PC-3 (cell line): ENCODE measurements around the gene ZDBF2. TPM values are rescaled to one million over a fixed set of nuclear protein-coding genes. Genes with fewer than 3 reads are reported as not detected.

Experiments used
- ATAC-seq: fragments of 200-7000 bp; cut with Tn5 transposase; 2 replicates; pipeline ENCODE4 v1.9.1; 2020; ENCODE audit warnings: mild to moderate bottlenecking, moderate library complexity
- BruUV-seq: library from RNA; stranded (reverse); fragments of 400-500 nt; replicated peaks from 2 replicates; lab custom pipeline; 2021; lab: Mats Ljungman, UMichigan
- CTCF ChIA-PET: fragments of 300-600 bp; sonication (Branson Sonifier 250); formaldehyde crosslinking; loops from one replicate; lab custom pipeline; 2022; ENCODE audit warnings: antibody characterized with exemption; lab: Charles Lee
- POLR2A ChIA-PET: fragments of 300-600 bp; sonication (Branson Sonifier 250); formaldehyde crosslinking; loops from one replicate; lab custom pipeline; 2022; ENCODE audit warnings: antibody characterized with exemption; ENCODE audit not compliant: unreplicated experiment; lab: Charles Lee
- DNase-seq: peaks from one replicate; pipeline ENCODE4 v3.0.0-alpha.2; 2015
- H2AFZ ChIP-seq: fragments of 300-600 bp; sonication (generic); 2 replicates; pipeline ENCODE4 v1.6.0; 2016; ENCODE audit warnings: antibody characterized with exemption, low read length
- H3F3A ChIP-seq: fragments of 300-600 bp; sonication (generic); one replicate; pipeline ENCODE4 v1.6.0; 2017; ENCODE audit warnings: antibody characterized with exemption, low read length, control low read depth, mild to moderate bottlenecking; ENCODE audit not compliant: unreplicated experiment
- H3K27ac ChIP-seq: fragments of 300-600 bp; sonication (generic); 2 replicates; pipeline ENCODE4 v1.5.1; 2016; ENCODE audit warnings: mild to moderate bottlenecking, low read length
- H3K27me3 ChIP-seq: fragments of 300-600 bp; sonication (generic); 2 replicates; pipeline ENCODE4 v1.6.1; 2016; ENCODE audit warnings: low read length, mixed read lengths
- H3K36me3 ChIP-seq: fragments of 300-600 bp; sonication (generic); 2 replicates; pipeline ENCODE4 v1.6.1; 2016; ENCODE audit warnings: low read depth, mixed run types, low read length, mixed read lengths
- H3K4me1 ChIP-seq: fragments of 300-600 bp; sonication (generic); 2 replicates; pipeline ENCODE4 v1.5.1; 2016; ENCODE audit warnings: low read length; ENCODE audit not compliant: insufficient read depth
- H3K4me2 ChIP-seq: fragments of 300-600 bp; sonication (generic); 2 replicates; pipeline ENCODE4 v1.6.0; 2016; ENCODE audit warnings: low read length
- H3K4me3 ChIP-seq: fragments of 300-600 bp; sonication (generic); 2 replicates; pipeline ENCODE4 v1.5.1; 2016; ENCODE audit warnings: mild to moderate bottlenecking, low read length, mixed read lengths
- H3K79me2 ChIP-seq: fragments of 300-600 bp; sonication (generic); 2 replicates; pipeline ENCODE4 v1.6.1; 2017; ENCODE audit warnings: low read length, mixed read lengths
- H3K9ac ChIP-seq: fragments of 300-600 bp; sonication (generic); 2 replicates; pipeline ENCODE4 v1.6.0; 2016; ENCODE audit warnings: mild to moderate bottlenecking, low read length
- H3K9me2 ChIP-seq: fragments of 300-600 bp; sonication (generic); replicated peaks from 2 replicates; pipeline ENCODE4 v1.6.1; 2016; ENCODE audit warnings: mixed run types, low read length, mixed read lengths
- H3K9me3 ChIP-seq: fragments of 300-600 bp; sonication (generic); 2 replicates; pipeline ENCODE4 v1.6.1; 2016; ENCODE audit warnings: low read length, mixed read lengths
- H4K20me1 ChIP-seq: fragments of 300-600 bp; sonication (generic); 2 replicates; pipeline ENCODE4 v1.6.1; 2016; ENCODE audit warnings: low read length, mixed read lengths
- EZH2 ChIP-seq: fragments of 300-600 bp; sonication (generic); IDR thresholded peaks from one replicate; pipeline ENCODE4 v1.6.1; 2017; ENCODE audit warnings: antibody characterized with exemption, mild to moderate bottlenecking, low read length; ENCODE audit not compliant: unreplicated experiment
- EZH2phosphoT487 ChIP-seq: fragments of 300-600 bp; sonication (generic); IDR thresholded peaks from 2 replicates; pipeline ENCODE4 v1.6.1; 2018; ENCODE audit warnings: mild to moderate bottlenecking, antibody characterized with exemption, low read length, borderline replicate concordance
- intact Hi-C: fragments of 100-400 bp; cut with micrococcal nuclease; formaldehyde crosslinking; loops from 2 replicates; pipeline ENCODE4 v1.9.0; 2023
- total RNA-seq: library from RNA; depleted of rRNA; stranded (reverse); fragments of >200 nt; gene quantifications from 2 replicates; pipeline ENCODE4 v1.2.3, GENCODE V29; 2014
- TF ChIP-seq, protein P1 (sequence below): fragments of 300-600 bp; sonication (generic); conservative IDR thresholded peaks from 2 replicates; pipeline ENCODE4 v1.5.1; 2017; ENCODE audit warnings: antibody characterized with exemption, low read depth, mild to moderate bottlenecking, low read length

Gene ZDBF2
- total RNA-seq, 1 experiment from 2014 or later = 4.2 TPM

DNA sequence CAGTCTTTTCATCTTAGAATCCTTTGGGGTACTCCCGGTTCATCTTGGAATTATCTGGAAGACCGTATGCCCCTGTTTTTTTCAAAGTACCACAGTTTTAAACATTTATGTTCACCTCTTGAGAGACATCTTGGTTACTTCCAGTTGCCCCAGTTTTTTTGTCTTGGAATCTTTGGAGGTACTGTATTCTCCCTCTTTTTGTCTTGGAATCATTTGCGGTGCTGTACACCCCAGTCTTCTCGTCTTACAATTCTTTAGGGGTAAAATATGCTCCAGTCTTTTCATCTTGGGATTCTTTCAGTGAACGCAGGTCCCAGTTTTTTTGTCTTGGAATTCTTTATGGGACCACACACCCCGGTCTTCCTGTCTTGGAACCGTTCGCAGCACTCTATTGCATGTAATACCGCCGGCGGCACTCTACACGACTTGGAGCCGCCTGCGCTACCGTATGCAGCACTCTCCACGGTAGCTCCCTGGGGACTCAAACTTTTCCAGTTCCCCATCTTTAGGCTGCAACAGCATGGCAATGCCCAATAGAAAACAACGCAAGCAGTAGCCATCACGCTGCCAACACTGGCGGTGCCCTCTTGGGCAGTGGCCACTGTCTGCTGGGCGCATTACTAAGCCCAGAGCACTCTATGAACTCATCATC lies 21.2 kb upstream of the ZDBF2 start:
- BruUV-seq = no TSS peak
- POLR2A ChIA-PET = no interaction called here

DNA sequence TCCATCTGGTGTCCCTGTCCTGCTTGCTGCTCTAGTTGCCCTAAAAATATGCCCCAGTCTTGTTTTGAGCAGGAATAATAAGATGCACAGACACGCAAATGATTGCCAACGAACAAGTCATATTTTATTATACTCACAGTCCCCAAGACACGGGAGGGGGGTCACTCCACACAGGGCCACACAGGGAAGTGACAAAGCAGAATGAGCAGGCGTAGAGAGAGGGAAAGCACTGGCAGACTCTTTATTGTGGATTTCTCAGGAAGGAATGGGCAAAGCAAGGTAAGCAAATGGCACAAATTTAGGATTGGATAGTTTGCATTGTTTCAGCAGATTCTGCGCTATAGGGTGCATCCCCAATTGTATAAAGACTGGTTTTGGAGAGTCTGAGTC lies 20.7 kb upstream of the ZDBF2 start:
- H3K9ac ChIP-seq = no peak overlapping the region
- no peaks in the 10 kb centered on the region for H3F3A ChIP-seq
- no TSS peak for BruUV-seq
- no peak overlapping the region for H3K4me2 ChIP-seq
- H3K79me2 ChIP-seq = no peaks in the 10 kb centered on the region
- DNase-seq (no peak), ATAC-seq (no peak)
- no peak overlapping the region for H3K4me3 ChIP-seq
- H3K9me3 ChIP-seq = no peaks in the 10 kb centered on the region
- intact Hi-C loops = no loop called here
- POLR2A ChIA-PET = no interaction called here
- no peaks in the 10 kb centered on the region for H3K9me2 ChIP-seq
- H3K4me1 ChIP-seq = no peaks in the 10 kb centered on the region
- H3K27me3 ChIP-seq = peaks cover 12% of the 10 kb centered on the region
- no peak overlapping the region for H3K27ac ChIP-seq
- H2AFZ ChIP-seq = no peak overlapping the region
- H3K36me3 ChIP-seq = no peaks in the 10 kb centered on the region
- TF ChIP-seq, protein P1, sequence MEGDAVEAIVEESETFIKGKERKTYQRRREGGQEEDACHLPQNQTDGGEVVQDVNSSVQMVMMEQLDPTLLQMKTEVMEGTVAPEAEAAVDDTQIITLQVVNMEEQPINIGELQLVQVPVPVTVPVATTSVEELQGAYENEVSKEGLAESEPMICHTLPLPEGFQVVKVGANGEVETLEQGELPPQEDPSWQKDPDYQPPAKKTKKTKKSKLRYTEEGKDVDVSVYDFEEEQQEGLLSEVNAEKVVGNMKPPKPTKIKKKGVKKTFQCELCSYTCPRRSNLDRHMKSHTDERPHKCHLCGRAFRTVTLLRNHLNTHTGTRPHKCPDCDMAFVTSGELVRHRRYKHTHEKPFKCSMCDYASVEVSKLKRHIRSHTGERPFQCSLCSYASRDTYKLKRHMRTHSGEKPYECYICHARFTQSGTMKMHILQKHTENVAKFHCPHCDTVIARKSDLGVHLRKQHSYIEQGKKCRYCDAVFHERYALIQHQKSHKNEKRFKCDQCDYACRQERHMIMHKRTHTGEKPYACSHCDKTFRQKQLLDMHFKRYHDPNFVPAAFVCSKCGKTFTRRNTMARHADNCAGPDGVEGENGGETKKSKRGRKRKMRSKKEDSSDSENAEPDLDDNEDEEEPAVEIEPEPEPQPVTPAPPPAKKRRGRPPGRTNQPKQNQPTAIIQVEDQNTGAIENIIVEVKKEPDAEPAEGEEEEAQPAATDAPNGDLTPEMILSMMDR = no peak
- TF ChIP-seq EZH2phosphoT487 (no peak), EZH2 (no peak)
- no peaks in the 10 kb centered on the region for H4K20me1 ChIP-seq
- CTCF ChIA-PET = no interaction called here

More for the DNA sequence above, 21.2 kb upstream of the ZDBF2 start:
- H3K9ac ChIP-seq = no peak overlapping the region
- no peaks in the 10 kb centered on the region for H3K36me3 ChIP-seq
- intact Hi-C loops = no loop called here
- ATAC-seq (no peak), DNase-seq (no peak)
- H3K9me3 ChIP-seq = no peaks in the 10 kb centered on the region
- TF ChIP-seq, protein P1 = no peak
- TF ChIP-seq EZH2 (no peak), EZH2phosphoT487 (no peak)
- H3K4me3 ChIP-seq = no peak overlapping the region
- no peak overlapping the region for H3K27ac ChIP-seq
- CTCF ChIA-PET = no interaction called here
- no peaks in the 10 kb centered on the region for H4K20me1 ChIP-seq
- H3K9me2 ChIP-seq = no peaks in the 10 kb centered on the region
- H3K4me2 ChIP-seq = no peak overlapping the region
- H2AFZ ChIP-seq = no peak overlapping the region
- no peaks in the 10 kb centered on the region for H3K4me1 ChIP-seq
- H3K79me2 ChIP-seq = no peaks in the 10 kb centered on the region
- H3K27me3 ChIP-seq = peaks cover 12% of the 10 kb centered on the region
- no peaks in the 10 kb centered on the region for H3F3A ChIP-seq

- Histone ChIP-seq H2AFZ (no peak overlapping the region), H3K36me3 (no peaks in the 10 kb centered on the region), H3K4me2 (no peak overlapping the region), H3K9me2 (no peaks in the 10 kb centered on the region), H3K4me1 (no peaks in the 10 kb centered on the region), H3K27me3 (peaks cover 20% of the 10 kb centered on the region), H3K9ac (no peak overlapping the region), H4K20me1 (no peaks in the 10 kb centered on the region), H3K9me3 (no peaks in the 10 kb centered on the region), H3K4me3 (no peak overlapping the region), H3K79me2 (no peaks in the 10 kb centered on the region), H3F3A (no peaks in the 10 kb centered on the region), H3K27ac (no peak overlapping the region)
- POLR2A ChIA-PET = no interaction called here
- intact Hi-C loops = no loop called here
- no peak for DNase-seq
- BruUV-seq = no TSS peak
- ATAC-seq = no peak
- TF ChIP-seq EZH2 = no peak
- TF ChIP-seq EZH2phosphoT487 = no peak
- TF ChIP-seq, protein P1 = no peak
- CTCF ChIA-PET = interaction anchor here (0.6 kb wide), 1 partner anchor 1995 kb away, joined by 3 read pairs; no protein-coding TSS in a partner anchor
Measured at GRCh38 chr2:206255003-206255402, 19.5 kb upstream of the ZDBF2 start.
